Epithelial cell of esophagus (primary cell): ENCODE data around the gene ITPRIPL1.
"Not testable (repeated sequence)": the region's sequence is repeated elsewhere in the genome, so short reads cannot be mapped to it uniquely, and the experiment has no call there.

ENCODE experiments used
- DNase-seq: peaks from one replicate; pipeline ENCODE4 v3.0.0; 2010; ENCODE audit warnings: low read depth
- H3K4me3 ChIP-seq: 2 replicates; pipeline ENCODE4 v1.5.1; 2011; ENCODE audit warnings: mild to moderate bottlenecking, low read length, control low read depth
- CTCF ChIP-seq: IDR thresholded peaks from 2 replicates; pipeline ENCODE4 v1.5.1; 2011; ENCODE audit warnings: low read depth, mild to moderate bottlenecking, low read length, control low read depth, inconsistent platforms; ENCODE audit not compliant: insufficient read depth; ENCODE audit errors: missing control alignments

The ITPRIPL1 gene

GRCh38 chr2:96325041-96325883 lies at the start of gene ITPRIPL1:
Gene ITPRIPL1, plus strand, starts transcription at chr2:96325317. Its CDS starts 523 bp downstream, at chr2:96325840.
- DNase-seq, result peak; percentile 40
- TF ChIP-seq CTCF, result no peak
- peak within 1 kb of the TSS; percentile 20 for H3K4me3 ChIP-seq

- TF ChIP-seq CTCF, result no peak
- DNase-seq, result no peak
- H3K4me3 ChIP-seq, result no peak overlapping the region
Measured at GRCh38 chr2:96276787-96277499, 48.2 kb upstream of the ITPRIPL1 start.

- no peak overlapping the region for H3K4me3 ChIP-seq
- TF ChIP-seq CTCF, result no peak
- DNase-seq, result no peak
Measured at GRCh38 chr2:96287273-96287856, 37.8 kb upstream of the ITPRIPL1 start.

- no peak for DNase-seq
- no peak overlapping the region for H3K4me3 ChIP-seq
- TF ChIP-seq CTCF, result no peak
Measured at GRCh38 chr2:96291751-96292150, 33.4 kb upstream of the ITPRIPL1 start.

GRCh38 chr2:96294271-96294670 lies 30.8 kb upstream of the ITPRIPL1 start:
- DNase-seq, H3K4me3 ChIP-seq: not testable (repeated sequence)

GRCh38 chr2:96296925-96297324 lies 28.2 kb upstream of the ITPRIPL1 start:
- TF ChIP-seq CTCF, result no peak
- no peak for DNase-seq
- no peak overlapping the region for H3K4me3 ChIP-seq

- TF ChIP-seq CTCF, result no peak
- DNase-seq, result no peak
- no peak overlapping the region for H3K4me3 ChIP-seq
Measured at GRCh38 chr2:96301865-96302264, 23.3 kb upstream of the ITPRIPL1 start.
